Measurements from ENCODE around the gene MPG. TPM values are rescaled to one million over a fixed set of nuclear protein-coding genes. Genes with fewer than 3 reads are reported as not detected.

The MPG gene
- total and polyA plus RNA-seq, 2 of the 8 experiments (the other 6 are each of a cell fraction or from before 2014, with no cell fraction given) = 37.6 to 83.7 TPM

DNA sequence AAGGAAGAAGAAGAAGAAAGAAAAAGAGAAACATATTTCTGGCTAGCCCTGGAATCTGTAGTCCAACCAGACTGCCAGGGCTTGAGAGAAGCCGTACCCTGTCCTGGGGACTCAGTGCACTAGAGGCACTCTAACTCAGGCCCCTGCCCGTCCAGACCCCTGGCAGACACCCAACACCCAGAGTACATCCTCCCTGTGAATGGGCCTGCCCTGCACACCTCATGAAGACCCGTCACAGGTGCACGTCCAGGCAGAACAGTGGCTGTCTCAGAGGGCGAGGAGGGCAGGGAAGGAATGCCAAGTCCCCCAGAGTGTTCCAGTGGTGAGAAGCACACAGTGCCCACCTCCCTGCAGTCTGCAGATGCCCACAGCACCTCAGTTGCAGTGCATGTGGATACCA lies 23.0 kb downstream of the MPG start:
- FAIRE-seq = no peak
- Histone ChIP-seq H4K8ac (ENCODE audit: extremely low read depth, insufficient read depth, low read length) (no peak overlapping the region), H2AFZ (ENCODE audit: low read length) (no peak overlapping the region), H3K56ac (replicated peaks; ENCODE audit: insufficient read length, low read depth, low read length) (no peak overlapping the region), H3K14ac (ENCODE audit: insufficient read length) (no peak overlapping the region), H3K23ac (ENCODE audit: insufficient read length) (no peak overlapping the region), H3K27ac (ENCODE audit: low read depth, low read length) (no peak overlapping the region), H3K4me3 (ENCODE audit: extremely low read depth in 1 of 4, insufficient read depth in 2 of 4, low read depth in 3 of 4, low read length in 4 of 4) (no peak overlapping the region), H3K18ac (ENCODE audit: extremely low read depth, low read length) (no peak overlapping the region), H3K4me1 (replicated peaks in 1 of 4; ENCODE audit: control insufficient read depth in 3 of 4, insufficient read depth in 4 of 4, low read length in 3 of 4) (no peaks in the 10 kb centered on the region), H3K79me1 (ENCODE audit: low read depth, low read length) (no peaks in the 10 kb centered on the region), H3K27me3 (replicated peaks in 1 of 4; ENCODE audit: control insufficient read depth in 3 of 4, extremely low read depth in 1 of 4, insufficient read depth in 3 of 4, low read length in 3 of 4) (no peaks in the 10 kb centered on the region; a peak in 1 of 7 replicates), H4K91ac (replicated peaks; ENCODE audit: insufficient read length, low read length) (no peak overlapping the region), H2BK120ac (replicated peaks; ENCODE audit: low read depth, low read length) (no peak overlapping the region), H3K36me3 (ENCODE audit: control insufficient read depth in 2 of 4, insufficient read depth in 4 of 4, low read length in 3 of 4) (peaks cover 0 to 3% (median 0%) of the 10 kb centered on the region in 4 experiments; a peak in 1 of 8 replicates), H3K9me3 (ENCODE audit: insufficient read depth in 2 of 2, low read depth in 1 of 2, low read length in 1 of 2) (no peaks in the 10 kb centered on the region), H2BK12ac (ENCODE audit: low read depth, low read length) (0 out of 2 replicates have a peak overlapping the region, but pooled peaks have one; percentile 19), H3K9ac (replicated peaks in 1 of 4; ENCODE audit: extremely low read depth in 1 of 4, low read depth in 3 of 4, low read length in 3 of 4) (no peak overlapping the region), H2BK20ac (ENCODE audit: low read length) (no peak overlapping the region), H2BK5ac (ENCODE audit: low read depth, low read length) (no peak overlapping the region), H4K20me1 (replicated peaks in 1 of 2; ENCODE audit: control insufficient read depth in 1 of 2, insufficient read depth in 2 of 2, low read length in 2 of 2) (peaks cover 3 to 10% of the 10 kb centered on the region in 2 experiments), H3K4ac (replicated peaks; ENCODE audit: insufficient read length, low read depth, low read length) (no peak overlapping the region), H3K23me2 (ENCODE audit: low read depth, low read length) (no peaks in the 10 kb centered on the region), H3K4me2 (ENCODE audit: insufficient read depth in 1 of 2, low read depth in 2 of 2, low read length in 2 of 2) (no peak overlapping the region), H2BK15ac (ENCODE audit: low read length) (no peak overlapping the region), H2AK5ac (ENCODE audit: low read depth, low read length) (no peak overlapping the region), H4K5ac (ENCODE audit: insufficient read length, low read depth, low read length) (no peak overlapping the region), H3K79me2 (ENCODE audit: control insufficient read depth in 1 of 2, insufficient read depth in 2 of 2, low read length in 2 of 2) (no peaks in the 10 kb centered on the region)
- ChIA-PET CTCF (ENCODE audit: partially characterized antibody) (interaction anchor here (1.2 kb wide), 1 partner anchor 10 kb away, joined by 3 read pairs; no protein-coding TSS in a partner anchor), POLR2A (ENCODE audit: partially characterized antibody) (interaction anchor here (12.4 kb wide), 1 partner anchor 33 kb away, joined by 153 read pairs; the partner anchor contains the start of gene RHBDF1)
- 91% methylated on average over 5 of the region's 5 CpGs; no CpG with 5 or more reads in 1 of the 2 experiments for WGBS, 2 experiments (ENCODE audit: extremely low coverage in 1 of 2, insufficient coverage in 1 of 2, insufficient read length in 1 of 2, insufficient replicate concordance in 2 of 2, low coverage in 1 of 2, low lambda C conversion rate in 2 of 2, missing lambda C conversion rate in 1 of 2)
- DNase-seq (ENCODE audit: low read depth in 1 of 2, low spot score in 2 of 2) = no peak
- TF ChIP-seq CREB1 (IDR thresholded peaks at IDR 0.05) = no peak
- no peak for TF ChIP-seq SIN3A (conservative IDR thresholded peaks at IDR 0.05 in 1 of 2, IDR thresholded peaks at IDR 0.05 in 1 of 2; ENCODE audit: low read depth in 1 of 2, low read length in 2 of 2)
- no peak for TF ChIP-seq MAFK (IDR thresholded peaks at IDR 0.05; ENCODE audit: low read depth, low read length)
- TF ChIP-seq EGR1 (IDR thresholded peaks at IDR 0.05; ENCODE audit: borderline replicate concordance, low read depth, low read length) = no peak
- no peak for TF ChIP-seq JUND (IDR thresholded peaks at IDR 0.05; ENCODE audit: low read length)
- TF ChIP-seq KDM4A (IDR thresholded peaks at IDR 0.05; ENCODE audit: low read depth, low read length, severe bottlenecking) = no peak
- TF ChIP-seq RBBP5 (IDR thresholded peaks at IDR 0.05; ENCODE audit: borderline replicate concordance, low read depth, low read length) = no peak
- TF ChIP-seq SUZ12 (IDR thresholded peaks at IDR 0.05; ENCODE audit: low read length) = no peak
- TF ChIP-seq, protein P1, sequence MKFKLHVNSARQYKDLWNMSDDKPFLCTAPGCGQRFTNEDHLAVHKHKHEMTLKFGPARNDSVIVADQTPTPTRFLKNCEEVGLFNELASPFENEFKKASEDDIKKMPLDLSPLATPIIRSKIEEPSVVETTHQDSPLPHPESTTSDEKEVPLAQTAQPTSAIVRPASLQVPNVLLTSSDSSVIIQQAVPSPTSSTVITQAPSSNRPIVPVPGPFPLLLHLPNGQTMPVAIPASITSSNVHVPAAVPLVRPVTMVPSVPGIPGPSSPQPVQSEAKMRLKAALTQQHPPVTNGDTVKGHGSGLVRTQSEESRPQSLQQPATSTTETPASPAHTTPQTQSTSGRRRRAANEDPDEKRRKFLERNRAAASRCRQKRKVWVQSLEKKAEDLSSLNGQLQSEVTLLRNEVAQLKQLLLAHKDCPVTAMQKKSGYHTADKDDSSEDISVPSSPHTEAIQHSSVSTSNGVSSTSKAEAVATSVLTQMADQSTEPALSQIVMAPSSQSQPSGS (IDR thresholded peaks at IDR 0.05; ENCODE audit: low read length) = no peak
- no peak for TF ChIP-seq TAF7 (optimal IDR thresholded peaks at IDR 0.05; ENCODE audit: borderline replicate concordance, low read depth, low read length)
- TF ChIP-seq TBP (IDR thresholded peaks at IDR 0.05; ENCODE audit: low read depth, low read length) = no peak
- TF ChIP-seq POLR2AphosphoS5 (IDR thresholded peaks at IDR 0.05; ENCODE audit: low read depth, low read length) = no peak
- no peak for TF ChIP-seq CEBPB (IDR thresholded peaks at IDR 0.05; ENCODE audit: low read depth, low read length)

Measured in H1 (cell line).